ENCODE measurements around the gene ALKBH7.
A peak's percentile ranks its signal among the peaks of the same experiment; 100 is the strongest.

The ALKBH7 gene

GRCh38 chr19:6415591-6416190 lies 43.1 kb downstream of the ALKBH7 start:
- H3K27me3 ChIP-seq (ENCODE audit: insufficient read depth, low read length) = no peaks in the 10 kb centered on the region
- no peak overlapping the region for H2AFZ ChIP-seq (ENCODE audit: low read depth, low read length)
- H3K36me3 ChIP-seq (ENCODE audit: insufficient read depth, low read length) = peaks cover 73% of the 10 kb centered on the region
- no peaks in the 10 kb centered on the region for H3K4me1 ChIP-seq (ENCODE audit: insufficient read depth, low read length)
- H3K9me3 ChIP-seq (ENCODE audit: low read length) = no peaks in the 10 kb centered on the region
- H3K4me3 ChIP-seq (ENCODE audit: low read length) = no peak overlapping the region

GRCh38 chr19:6416658-6417405 lies 44.2 kb downstream of the ALKBH7 start:
- Histone ChIP-seq H3K36me3 (ENCODE audit: insufficient read depth, low read length) (peaks cover 84% of the 10 kb centered on the region), H2AFZ (ENCODE audit: low read depth, low read length) (no peak overlapping the region)

GRCh38 chr19:6417713-6418561 lies 45.3 kb downstream of the ALKBH7 start:
- Histone ChIP-seq H2AFZ (ENCODE audit: low read depth, low read length) (no peak overlapping the region), H3K27me3 (ENCODE audit: insufficient read depth, low read length) (no peaks in the 10 kb centered on the region), H3K4me1 (ENCODE audit: insufficient read depth, low read length) (peaks cover 10% of the 10 kb centered on the region), H3K9me3 (ENCODE audit: low read length) (no peaks in the 10 kb centered on the region), H3K4me3 (ENCODE audit: low read length) (no peak overlapping the region), H3K36me3 (ENCODE audit: insufficient read depth, low read length) (peaks cover 92% of the 10 kb centered on the region)

More at GRCh38 chr19:6416658-6417405, 44.2 kb downstream of the ALKBH7 start:
- Histone ChIP-seq H3K27me3 (ENCODE audit: insufficient read depth, low read length) (no peaks in the 10 kb centered on the region), H3K9me3 (ENCODE audit: low read length) (no peaks in the 10 kb centered on the region), H3K4me1 (ENCODE audit: insufficient read depth, low read length) (no peaks in the 10 kb centered on the region), H3K4me3 (ENCODE audit: low read length) (no peak overlapping the region)

- no peak overlapping the region for H3K4me3 ChIP-seq (ENCODE audit: low read length)
- no peaks in the 10 kb centered on the region for H3K27me3 ChIP-seq (ENCODE audit: insufficient read depth, low read length)
- H3K4me1 ChIP-seq (ENCODE audit: insufficient read depth, low read length) = peaks cover 16% of the 10 kb centered on the region
- H3K36me3 ChIP-seq (ENCODE audit: insufficient read depth, low read length) = peaks cover 88% of the 10 kb centered on the region
- H3K9me3 ChIP-seq (ENCODE audit: low read length) = no peaks in the 10 kb centered on the region
- no peak overlapping the region for H2AFZ ChIP-seq (ENCODE audit: low read depth, low read length)
Observed at GRCh38 chr19:6418562-6418932, 46.0 kb downstream of the ALKBH7 start.

GRCh38 chr19:6421075-6422014 lies 48.8 kb downstream of the ALKBH7 start:
- Histone ChIP-seq H3K36me3 (ENCODE audit: insufficient read depth, low read length) (peaks cover 63% of the 10 kb centered on the region), H3K9me3 (ENCODE audit: low read length) (no peaks in the 10 kb centered on the region), H3K27me3 (ENCODE audit: insufficient read depth, low read length) (no peaks in the 10 kb centered on the region), H2AFZ (ENCODE audit: low read depth, low read length) (no peak overlapping the region), H3K4me3 (ENCODE audit: low read length) (no peak overlapping the region), H3K4me1 (ENCODE audit: insufficient read depth, low read length) (peaks cover 21% of the 10 kb centered on the region)

- peaks cover 21% of the 10 kb centered on the region for H3K4me1 ChIP-seq (ENCODE audit: insufficient read depth, low read length)
- no peak overlapping the region for H2AFZ ChIP-seq (ENCODE audit: low read depth, low read length)
- no peaks in the 10 kb centered on the region for H3K27me3 ChIP-seq (ENCODE audit: insufficient read depth, low read length)
- H3K4me3 ChIP-seq (ENCODE audit: low read length) = peak overlapping the region; percentile 66
- no peaks in the 10 kb centered on the region for H3K9me3 ChIP-seq (ENCODE audit: low read length)
- H3K36me3 ChIP-seq (ENCODE audit: insufficient read depth, low read length) = peaks cover 40% of the 10 kb centered on the region
Observed at GRCh38 chr19:6423499-6424194, 51.1 kb downstream of the ALKBH7 start.

GRCh38 chr19:6424195-6424938 lies 51.8 kb downstream of the ALKBH7 start, which contains the start of gene KHSRP:
KHSRP (minus strand) TSS chr19:6424811; CDS start chr19:6424701, 110 bp downstream.
- H3K4me1 ChIP-seq (ENCODE audit: insufficient read depth, low read length) = peaks cover 21% of the 10 kb centered on the region
- H3K4me3 ChIP-seq (ENCODE audit: low read length) = peak within 1 kb of the TSS; percentile 66
- H2AFZ ChIP-seq (ENCODE audit: low read depth, low read length) = peak within 1 kb of the TSS; percentile 29
- H3K27me3 ChIP-seq (ENCODE audit: insufficient read depth, low read length) = no peaks in the 10 kb centered on the region
- H3K9me3 ChIP-seq (ENCODE audit: low read length) = no peaks in the 10 kb centered on the region
- H3K36me3 ChIP-seq (ENCODE audit: insufficient read depth, low read length) = peaks cover 33% of the 10 kb centered on the region

Data from neuron (in vitro differentiated cells).